GM21619 (cell line): Measurements from ENCODE around the gene OXSR1.
"Not testable (repeated sequence)": the region's sequence is repeated elsewhere in the genome, so short reads cannot be mapped to it uniquely, and the experiment has no call there.

Experiments
- ATAC-seq: cut with Tn5 transposase; IDR thresholded peaks from one replicate; pipeline ENCODE4 v1.9.1; 2021; ENCODE audit not compliant: unreplicated experiment

The OXSR1 gene

DNA sequence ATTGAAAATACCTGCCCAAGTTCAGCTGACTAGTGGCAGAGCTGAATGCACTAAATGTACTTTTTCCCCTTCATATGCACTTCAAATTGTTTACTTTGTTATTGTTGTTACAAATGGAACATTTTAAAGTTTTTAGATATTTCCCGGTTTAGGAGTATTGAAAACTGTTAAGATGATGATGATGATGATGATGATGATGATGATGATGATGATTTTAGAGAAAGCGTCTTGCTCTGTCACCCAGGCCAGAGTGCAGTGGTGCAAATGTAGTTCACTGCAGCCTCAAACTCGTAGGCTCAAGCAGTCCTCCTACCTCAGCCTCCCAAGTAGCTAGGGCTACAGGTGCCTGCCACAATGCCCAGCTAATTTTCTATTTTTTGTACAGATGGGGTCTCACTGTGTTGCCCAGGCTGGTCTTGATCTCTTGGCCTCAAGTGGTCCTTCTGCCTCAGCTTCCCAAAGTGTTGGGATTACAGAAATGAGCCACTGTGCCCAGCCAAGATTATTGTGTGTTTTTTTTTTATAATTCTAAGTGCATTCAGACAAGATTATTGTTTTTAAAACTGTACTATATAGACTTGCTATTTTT is 54.4 kb downstream of the OXSR1 start:
- no peak for ATAC-seq

DNA sequence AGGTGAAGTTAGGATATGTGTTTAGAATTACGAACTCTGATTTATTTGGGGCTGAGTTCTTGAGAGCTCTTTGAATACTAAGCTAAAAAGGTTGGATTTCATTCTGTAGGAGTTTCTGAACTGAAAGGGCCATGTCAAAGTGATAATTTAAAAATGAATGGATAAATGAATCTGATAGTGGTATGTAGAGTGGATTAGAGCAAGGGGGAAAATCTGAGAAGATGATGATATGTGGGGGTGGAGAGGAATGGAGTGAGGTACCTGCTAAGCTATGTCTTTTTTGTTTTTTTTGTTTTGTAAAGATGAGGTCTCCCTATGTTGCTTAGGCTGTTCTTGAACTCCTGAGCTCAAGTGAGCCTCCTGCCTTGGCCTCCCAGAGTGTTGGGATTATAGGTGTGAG is 55.7 kb downstream of the OXSR1 start:
- ATAC-seq: no peak

DNA sequence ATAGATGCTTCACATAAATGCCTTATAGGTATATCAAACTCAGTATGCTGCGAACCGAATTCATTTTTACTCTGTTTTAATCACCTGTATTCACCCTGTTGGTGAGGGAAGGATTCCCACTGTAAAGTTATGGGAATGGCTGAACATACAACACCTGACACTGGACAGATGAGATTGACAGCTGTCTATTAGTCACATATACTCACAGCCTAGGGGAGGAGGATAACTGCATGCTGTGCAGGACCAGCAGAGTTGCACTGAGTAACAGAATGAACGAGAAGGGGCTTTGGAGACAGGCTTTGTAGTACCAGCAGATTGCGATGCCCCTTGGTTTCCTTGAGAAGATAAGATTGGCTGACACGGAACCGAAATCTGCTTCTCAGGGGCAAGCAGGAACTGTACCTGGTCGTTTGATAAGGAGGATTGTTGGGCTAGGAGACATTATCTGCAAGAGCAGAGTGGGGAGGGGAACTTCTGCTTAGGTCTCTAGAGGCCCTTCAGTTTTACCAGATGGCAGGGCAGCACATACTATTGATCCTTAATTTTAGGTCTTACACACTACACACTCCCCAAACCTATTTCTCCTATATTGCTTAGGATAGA is 56.8 kb downstream of the OXSR1 start:
- no peak for ATAC-seq

DNA sequence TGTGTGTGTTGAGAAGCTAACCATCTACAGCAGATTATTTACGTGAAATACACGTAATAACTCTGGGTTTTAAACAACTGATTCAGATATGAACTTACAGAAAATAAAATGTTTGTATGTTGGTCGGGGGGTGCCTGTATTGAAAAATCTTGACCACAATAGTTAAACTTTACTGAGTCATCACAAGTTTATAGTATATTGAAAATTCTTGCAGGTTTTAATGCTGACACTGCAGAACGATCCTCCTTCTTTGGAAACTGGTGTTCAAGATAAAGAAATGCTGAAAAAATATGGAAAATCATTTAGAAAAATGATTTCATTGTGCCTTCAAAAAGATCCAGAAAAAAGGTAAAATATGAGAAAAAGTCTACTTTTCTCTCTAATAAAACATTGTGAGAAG is 59.0 kb downstream of the OXSR1 start:
- ATAC-seq: no peak

DNA sequence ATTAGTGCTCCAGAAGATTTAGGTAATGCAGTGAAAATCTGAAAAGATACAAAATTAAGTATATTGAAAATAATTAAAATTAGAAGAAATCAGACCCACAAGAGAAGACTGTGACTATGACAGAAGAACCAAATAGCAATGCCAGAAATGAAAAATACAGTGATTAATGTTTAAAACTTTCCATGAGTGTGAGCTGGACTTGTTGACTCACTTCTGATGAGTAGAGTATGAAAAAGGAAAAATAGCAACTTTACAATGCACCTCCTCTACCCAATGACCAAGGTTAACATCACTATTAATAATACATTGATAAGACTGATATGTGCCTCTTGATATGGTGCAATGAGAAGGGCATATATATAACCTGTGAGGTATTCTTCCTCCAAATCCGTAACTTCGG is 60.9 kb downstream of the OXSR1 start:
- ATAC-seq: no peak

DNA sequence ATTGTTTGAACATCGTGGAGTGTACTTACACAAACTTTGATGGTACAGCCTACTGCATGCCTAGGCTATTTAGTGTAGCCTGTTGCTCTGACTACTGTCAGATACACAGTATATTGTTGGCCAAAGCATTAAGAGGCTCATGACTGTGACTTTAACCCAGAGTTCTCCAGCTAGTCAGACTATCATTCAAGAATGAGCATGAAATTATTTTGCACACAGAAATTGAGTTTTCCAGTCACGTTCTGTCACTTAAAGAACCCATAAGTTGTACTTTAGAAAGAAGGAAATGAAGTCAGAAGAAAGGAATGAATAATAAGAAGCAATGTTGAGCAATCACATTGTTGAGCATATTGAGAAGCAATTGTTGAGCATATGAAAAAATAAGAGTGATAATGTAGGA is 62.7 kb downstream of the OXSR1 start:
- no peak for ATAC-seq

DNA sequence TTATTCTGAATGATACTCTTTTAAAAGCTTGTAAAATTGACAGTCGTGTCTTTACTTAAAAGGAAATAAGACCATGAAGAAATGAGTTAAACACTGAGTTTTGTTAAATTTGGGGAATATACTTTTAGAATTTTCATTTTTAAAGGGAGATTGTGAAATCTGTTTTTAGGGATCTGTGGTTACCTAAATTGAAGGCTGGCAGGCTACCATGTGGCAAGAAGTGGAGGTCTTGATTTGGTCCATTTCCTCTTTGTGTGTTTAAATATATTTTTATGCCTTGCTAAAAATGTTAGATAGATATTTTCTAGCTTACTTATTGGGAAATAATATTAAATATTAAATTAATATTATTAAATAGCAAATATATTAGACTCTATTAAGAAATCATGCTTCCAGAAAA is 63.7 kb downstream of the OXSR1 start:
- no peak for ATAC-seq

DNA sequence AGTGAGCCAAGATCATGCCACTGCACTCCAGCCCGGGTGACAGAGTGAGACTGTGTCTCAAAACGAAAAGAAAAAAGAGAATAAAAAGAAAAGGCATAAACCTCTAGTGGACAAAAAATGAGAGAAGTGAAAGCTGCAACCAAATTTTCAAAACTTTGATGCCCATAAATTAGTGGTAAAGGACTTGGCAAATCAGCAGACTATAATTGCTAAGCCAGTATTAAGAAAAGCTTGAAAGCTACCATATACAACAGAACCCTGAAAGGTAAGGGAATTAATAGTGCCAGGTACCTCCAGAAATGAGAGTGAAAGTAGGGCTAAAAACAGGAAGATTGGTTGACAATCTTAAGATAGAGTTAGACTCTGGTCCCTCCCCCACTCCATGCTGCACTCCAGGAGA is 67.4 kb downstream of the OXSR1 start:
- ATAC-seq: no peak

DNA sequence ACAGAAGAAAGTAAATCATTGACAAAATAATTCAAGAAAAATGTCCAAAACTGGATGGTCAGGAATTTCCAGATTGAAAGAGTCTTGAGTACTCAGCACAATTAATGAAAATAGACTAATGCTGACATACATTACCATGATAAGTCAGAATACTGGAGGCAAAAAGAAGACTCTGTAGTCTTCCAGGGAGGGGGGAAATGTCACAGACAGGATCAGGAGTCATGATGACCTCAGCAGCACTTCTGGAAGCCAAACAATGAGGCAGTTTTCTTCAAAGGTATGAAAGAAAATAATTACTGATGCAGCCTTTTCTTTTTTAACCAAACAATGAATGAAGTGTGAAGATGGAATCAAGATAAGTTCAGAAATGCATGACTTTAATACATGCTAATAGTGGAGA is 70.1 kb downstream of the OXSR1 start:
- ATAC-seq: no peak

DNA sequence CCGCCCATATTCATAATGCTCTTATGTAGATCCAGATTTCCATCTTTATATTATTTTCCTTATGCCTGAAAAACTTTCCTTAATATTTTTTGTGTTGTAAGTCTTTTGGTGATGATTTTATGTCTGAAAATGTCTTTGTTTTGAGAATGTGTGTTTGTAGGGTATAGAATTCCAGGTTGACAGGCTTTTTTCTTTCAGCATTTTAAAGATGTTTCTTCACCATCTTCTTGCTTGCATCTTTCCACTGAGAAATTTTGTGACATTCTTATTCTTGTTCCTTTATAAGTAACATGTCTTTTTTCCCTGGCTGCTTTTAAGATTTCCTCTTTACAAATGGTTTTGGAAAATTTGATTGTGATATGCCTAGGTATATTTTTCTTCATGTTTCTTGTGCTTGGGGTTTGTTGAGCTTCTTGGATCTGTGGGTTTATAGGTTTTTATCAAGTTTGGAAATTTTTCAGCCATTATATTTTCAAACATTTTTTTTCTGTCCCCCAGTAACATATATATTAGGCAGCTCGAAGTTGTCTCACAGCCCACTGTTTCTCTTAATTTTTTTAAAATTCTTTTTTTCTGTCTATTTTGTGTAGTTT is 73.2 kb downstream of the OXSR1 start:
- ATAC-seq: no peak

DNA sequence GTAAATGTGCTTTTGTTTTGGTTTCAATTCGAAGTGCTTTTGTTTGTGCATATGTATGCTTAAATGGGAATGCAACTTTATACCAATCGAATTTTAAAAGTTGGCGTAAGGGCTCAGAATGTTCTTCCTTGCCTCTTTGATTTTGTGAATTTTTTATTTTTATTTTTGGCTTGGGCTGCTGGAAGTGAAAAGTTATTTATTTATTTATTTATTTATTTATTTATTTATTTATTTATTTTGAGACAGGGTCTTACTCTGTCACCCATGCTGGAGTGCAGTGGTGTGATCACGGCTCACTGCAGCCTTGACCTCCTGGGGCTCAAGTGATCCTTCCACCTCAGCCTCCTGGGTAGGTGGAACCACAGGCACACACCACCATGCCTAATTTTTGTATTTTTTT is 77.5 kb downstream of the OXSR1 start:
- ATAC-seq: not testable (repeated sequence)

DNA sequence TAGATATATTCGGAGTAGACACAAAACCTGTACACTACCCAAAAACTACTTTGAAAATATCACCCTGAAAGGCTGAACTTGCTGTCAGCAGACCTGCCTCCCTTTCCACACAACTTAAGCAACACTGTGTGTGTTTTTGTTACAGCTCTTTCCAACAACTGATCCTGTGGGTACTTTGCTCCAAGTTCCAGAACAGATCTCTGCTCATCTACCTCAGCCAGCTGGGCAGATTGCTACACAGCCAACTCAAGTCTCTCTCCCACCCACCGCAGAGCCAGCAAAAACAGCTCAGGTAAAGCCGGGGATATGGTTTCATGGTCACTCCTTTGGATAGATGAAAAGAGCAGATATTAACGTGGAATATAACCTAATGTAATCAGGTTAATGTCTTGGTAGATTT is 80.6 kb downstream of the OXSR1 start:
- no peak for ATAC-seq

DNA sequence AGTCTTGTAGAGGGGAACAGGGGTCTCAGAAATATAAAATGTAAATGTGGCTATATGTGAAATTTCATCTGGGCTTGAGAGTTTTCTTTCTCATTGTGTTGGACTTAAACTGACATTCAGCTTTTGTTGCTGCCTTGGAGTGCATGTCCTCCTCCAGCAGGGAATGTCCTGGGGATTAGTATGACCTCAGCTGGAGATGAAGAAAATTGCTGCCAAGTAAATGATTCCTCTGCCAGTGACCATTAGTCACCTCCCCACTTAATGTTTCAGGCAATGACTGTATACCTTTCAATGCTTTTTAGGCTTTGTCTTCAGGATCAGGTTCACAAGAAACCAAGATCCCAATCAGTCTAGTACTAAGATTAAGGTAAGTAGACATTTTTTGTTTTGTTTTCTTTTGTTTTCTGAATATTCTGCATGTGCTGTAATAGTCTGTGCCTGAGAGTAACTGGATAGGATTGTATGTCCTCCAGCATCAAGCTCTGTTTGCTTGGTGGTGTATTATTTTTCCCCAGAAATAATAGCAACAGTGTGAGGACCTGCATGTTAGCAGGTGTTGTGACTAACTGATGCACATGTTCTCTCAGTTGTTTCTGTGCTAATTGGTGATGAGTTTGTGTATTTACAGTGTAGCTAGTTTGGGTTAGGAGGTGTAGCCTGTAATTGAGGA is 82.2 kb downstream of the OXSR1 start:
- no peak for ATAC-seq

DNA sequence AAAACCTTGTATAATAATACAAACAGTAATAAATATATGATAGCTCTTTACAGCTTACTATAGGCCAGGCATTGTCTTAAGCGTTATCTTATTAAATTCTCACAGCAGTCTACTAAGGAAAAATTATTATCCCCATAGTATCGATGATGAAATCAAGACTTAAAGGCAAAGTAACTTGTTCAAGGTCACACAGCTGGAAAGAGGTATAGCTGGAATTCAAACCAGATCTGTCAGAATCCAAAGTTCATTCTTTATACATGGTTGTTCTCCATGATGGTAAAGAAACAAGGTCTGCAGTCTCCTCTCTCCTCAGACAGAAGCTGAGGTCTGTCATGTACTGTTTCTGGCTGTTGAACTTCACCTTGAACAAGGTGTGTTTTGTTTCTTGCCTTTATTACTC is 84.9 kb downstream of the OXSR1 start:
- ATAC-seq: no peak

DNA sequence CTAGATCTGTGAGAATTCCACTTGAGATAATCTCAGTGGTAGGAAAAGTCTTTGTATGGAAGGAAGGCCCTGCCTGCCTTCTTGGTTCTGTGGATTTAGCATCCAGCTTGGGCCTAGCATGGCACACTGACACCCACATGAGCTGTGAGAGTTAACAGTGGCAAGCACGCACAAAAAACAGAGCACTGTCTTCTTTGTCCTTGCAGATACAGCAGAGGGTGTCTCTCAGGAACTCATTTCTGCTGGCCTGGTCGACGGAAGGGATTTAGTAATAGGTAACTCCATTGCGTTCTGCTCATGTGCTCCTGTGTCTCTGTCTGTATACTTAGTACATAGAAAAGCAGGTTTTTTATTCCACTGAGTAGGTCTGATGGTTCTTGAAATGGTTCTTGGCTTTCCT is 85.9 kb downstream of the OXSR1 start:
- no peak for ATAC-seq

DNA sequence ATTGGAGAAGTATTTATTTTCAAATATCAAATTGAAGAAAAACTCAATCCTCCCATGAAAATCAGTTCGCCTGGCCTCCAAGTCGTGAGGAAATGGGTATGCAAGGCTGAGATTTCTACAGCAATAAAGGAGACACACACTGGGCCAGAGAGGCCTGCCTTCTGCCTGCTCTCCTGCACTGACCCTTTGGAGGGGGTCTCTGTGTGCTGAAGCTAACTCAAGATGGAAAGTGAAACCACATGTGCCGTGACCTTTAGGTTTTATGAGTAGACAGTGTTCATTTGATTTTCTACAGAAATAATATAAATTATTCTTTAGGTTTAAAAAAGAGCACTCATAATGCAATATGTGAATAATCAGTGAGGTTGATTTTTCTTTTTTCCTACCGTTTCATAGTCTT is 88.4 kb downstream of the OXSR1 start:
- no peak for ATAC-seq

DNA sequence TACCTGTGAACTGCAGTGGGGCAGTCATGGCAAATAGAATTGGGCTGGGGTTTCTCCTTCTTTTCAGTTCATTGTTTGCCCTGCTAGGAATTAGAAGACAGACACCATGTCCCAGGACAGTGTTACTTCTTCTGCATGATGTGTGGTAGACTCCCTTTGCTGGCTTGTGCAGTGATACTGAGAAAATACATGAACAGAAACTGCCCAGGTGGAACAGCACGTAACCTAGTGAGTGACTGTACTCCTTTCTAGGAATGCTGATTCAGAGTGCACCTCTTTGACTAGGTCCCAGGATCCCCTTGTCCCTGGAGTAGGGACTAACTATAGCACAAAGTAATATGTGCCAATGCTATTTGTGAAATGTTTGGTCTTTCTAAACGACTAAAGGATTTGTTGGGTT is 89.5 kb downstream of the OXSR1 start:
- ATAC-seq: no peak

DNA sequence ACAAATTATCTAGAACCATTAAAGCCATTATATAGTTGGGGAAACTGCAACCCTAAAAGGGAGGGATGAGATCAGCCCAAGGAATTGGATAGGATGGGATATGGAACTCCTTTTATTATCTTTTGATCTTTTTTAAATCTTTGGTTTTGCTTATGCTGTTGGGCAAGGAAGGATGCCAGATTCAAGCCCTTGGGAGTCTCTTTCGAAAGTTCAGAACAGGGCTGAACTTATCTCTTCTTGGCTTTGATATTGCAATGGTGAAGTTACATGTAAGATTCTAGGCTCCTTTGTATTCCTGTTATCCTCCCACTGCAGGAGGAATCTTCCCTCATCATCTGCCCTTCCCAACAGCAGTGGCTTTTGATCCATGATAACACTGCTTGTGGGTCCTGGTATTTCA is 90.3 kb downstream of the OXSR1 start:
- no peak for ATAC-seq

DNA sequence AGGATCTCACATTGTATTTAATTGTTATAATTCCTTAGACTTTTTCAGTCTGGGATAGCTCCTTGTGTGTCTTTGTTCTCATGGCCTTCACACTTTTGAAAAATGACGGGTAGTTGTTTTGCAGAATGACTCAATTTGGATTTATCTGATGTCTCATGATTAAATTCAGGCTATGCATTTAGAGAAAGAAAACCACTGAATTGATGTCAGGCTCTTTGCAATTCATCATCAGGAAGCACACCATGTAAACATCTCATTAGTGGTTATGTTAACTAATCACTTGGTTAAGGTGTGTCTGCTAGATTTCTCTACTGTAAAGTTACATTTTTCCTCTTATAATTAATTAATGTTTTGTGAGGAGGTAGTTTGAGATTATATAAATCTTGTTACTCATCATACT is 92.2 kb downstream of the OXSR1 start:
- no peak for ATAC-seq

DNA sequence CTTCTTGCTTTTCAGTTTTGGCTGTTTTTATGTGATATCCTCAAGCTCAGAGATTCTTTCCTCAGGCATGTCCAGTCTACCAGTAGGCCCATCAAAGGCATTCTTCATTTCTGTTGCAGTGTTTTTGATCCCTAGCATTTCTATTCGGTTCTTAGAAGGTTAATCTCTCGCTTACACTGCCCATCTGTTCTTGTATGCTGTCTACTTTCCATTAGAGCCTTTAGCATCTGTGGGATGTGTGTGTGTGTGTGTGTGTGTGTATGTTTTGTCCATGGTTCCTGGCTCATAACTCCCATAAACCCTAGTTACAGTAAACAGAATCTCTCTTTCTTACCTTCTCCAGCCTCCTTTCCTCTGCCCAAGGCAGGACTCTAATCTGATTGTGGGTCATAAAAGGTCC is 95.1 kb downstream of the OXSR1 start:
- no peak for ATAC-seq

DNA sequence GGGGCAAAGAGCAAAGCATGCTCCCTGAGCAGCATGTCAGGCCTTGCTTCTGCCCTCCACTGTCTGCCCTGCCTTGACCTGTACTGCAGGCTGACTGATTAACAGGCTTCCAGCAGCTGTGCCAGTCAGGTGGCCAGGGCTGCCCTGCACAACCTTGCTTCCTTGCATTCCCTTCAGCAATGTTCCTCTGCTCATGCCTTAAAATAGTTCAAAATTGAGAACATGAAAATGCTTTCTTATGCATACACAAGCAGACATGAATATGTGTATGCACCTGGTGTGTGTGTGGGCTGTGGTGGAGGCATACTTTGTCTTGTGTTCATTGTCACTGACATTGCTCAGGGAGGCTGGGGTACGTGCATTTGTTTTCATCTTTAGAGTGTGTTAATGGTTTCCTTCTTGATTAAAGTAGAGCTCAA is 99.0 kb downstream of the OXSR1 start:
- no peak for ATAC-seq

DNA sequence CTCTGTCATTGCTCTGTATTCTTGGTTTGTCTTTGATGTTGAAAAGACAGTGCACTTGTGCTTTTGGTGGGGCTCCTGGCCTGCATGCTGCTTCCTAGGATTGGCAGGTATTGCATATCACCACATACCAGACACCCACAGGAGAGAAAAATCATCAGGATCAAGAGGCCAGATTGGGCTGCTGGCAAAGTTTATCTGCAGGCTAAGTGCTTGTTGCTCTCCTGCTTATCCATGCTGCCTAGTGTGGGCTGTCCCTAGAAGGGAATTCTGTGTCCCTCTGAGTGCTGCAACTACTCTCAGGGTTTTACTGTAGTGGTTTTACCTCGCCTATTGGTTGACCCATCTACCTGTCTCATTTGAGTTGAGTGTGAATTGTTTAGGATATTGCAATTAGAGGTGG is 99.4 kb downstream of the OXSR1 start:
- ATAC-seq: no peak
